OCI-LY7 (cell line): ENCODE results near the gene ZNF205.

Source experiments
- CTCF ChIP-seq: fragments of 200-600 bp; sonication (generic); conservative IDR thresholded peaks from 2 replicates; pipeline ENCODE4 v1.5.1; 2014; ENCODE audit warnings: mild to moderate bottlenecking, antibody characterized with exemption, low read length, moderate library complexity, mixed read lengths
- EZH2phosphoT487 ChIP-seq: fragments of 200-600 bp; sonication (generic); IDR thresholded peaks from 2 replicates; pipeline ENCODE4 v1.6.1; 2018; ENCODE audit warnings: low read depth, borderline replicate concordance, mild to moderate bottlenecking, mixed run types, antibody characterized with exemption, low read length, moderate library complexity, mixed read lengths

GRCh38 chr16:3137267-3137666, 24.9 kb downstream of the ZNF205 start:
- TF ChIP-seq CTCF (no peak), EZH2phosphoT487 (no peak)
